Hepatocyte (in vitro differentiated cells): ENCODE results near the gene IGFALS. TPM values are rescaled to one million over a fixed set of nuclear protein-coding genes. Genes with fewer than 3 reads are reported as not detected.

Source experiments
- DNase-seq: peaks from one replicate; pipeline ENCODE4 v3.0.0-alpha.2; 2016; ENCODE audit warnings: low spot score
- H2AFZ ChIP-seq: fragments of 200-600 bp; sonication (generic); 2 replicates; pipeline ENCODE4 v1.6.0; 2016; ENCODE audit warnings: antibody characterized with exemption, mild to moderate bottlenecking
- H3K27ac ChIP-seq: fragments of 200-600 bp; sonication (generic); 2 replicates; pipeline ENCODE4 v1.5.1; 2016; ENCODE audit warnings: mild to moderate bottlenecking
- H3K27me3 ChIP-seq: fragments of 200-600 bp; sonication (generic); 2 replicates; pipeline ENCODE4 v1.6.1; 2016
- H3K36me3 ChIP-seq: fragments of 200-600 bp; sonication (generic); replicated peaks from 2 replicates; pipeline ENCODE4 v1.5.1; 2016; ENCODE audit warnings: low read depth; ENCODE audit not compliant: insufficient read depth
- H3K4me1 ChIP-seq: fragments of 200-600 bp; sonication (generic); 2 replicates; pipeline ENCODE4 v1.5.1; 2016; ENCODE audit warnings: mild to moderate bottlenecking, moderate library complexity; ENCODE audit not compliant: insufficient read depth
- H3K4me2 ChIP-seq: fragments of 200-600 bp; sonication (generic); 2 replicates; pipeline ENCODE4 v1.6.0; 2016
- H3K4me3 ChIP-seq: fragments of 200-600 bp; sonication (generic); 2 replicates; pipeline ENCODE4 v1.5.1; 2016; ENCODE audit warnings: mild to moderate bottlenecking
- H3K79me2 ChIP-seq: fragments of 200-600 bp; sonication (generic); 2 replicates; pipeline ENCODE4 v1.6.0; 2017; ENCODE audit warnings: mild to moderate bottlenecking
- H3K9me2 ChIP-seq: fragments of 200-600 bp; sonication (generic); replicated peaks from 2 replicates; pipeline ENCODE4 v1.6.0; 2017; ENCODE audit warnings: mild to moderate bottlenecking; ENCODE audit not compliant: insufficient read depth
- H3K9me3 ChIP-seq: fragments of 200-600 bp; sonication (generic); 2 replicates; pipeline ENCODE4 v1.5.1; 2016; ENCODE audit warnings: low read depth, mild to moderate bottlenecking
- H4K20me1 ChIP-seq: fragments of 200-600 bp; sonication (generic); 2 replicates; pipeline ENCODE4 v1.6.0; 2016; ENCODE audit warnings: mild to moderate bottlenecking; ENCODE audit not compliant: insufficient read depth, poor library complexity, severe bottlenecking
- CTCF ChIP-seq: fragments of 200-600 bp; sonication (generic); IDR thresholded peaks from 2 replicates; pipeline ENCODE4 v1.5.1; 2016; ENCODE audit warnings: antibody characterized with exemption, mild to moderate bottlenecking; ENCODE audit not compliant: poor library complexity
- EZH2 ChIP-seq: fragments of 200-600 bp; sonication (generic); IDR thresholded peaks from 2 replicates; pipeline ENCODE4 v1.6.1; 2016; ENCODE audit warnings: antibody characterized with exemption, mild to moderate bottlenecking, borderline replicate concordance
- EZH2phosphoT487 ChIP-seq: fragments of 200-600 bp; sonication (generic); IDR thresholded peaks from one replicate; pipeline ENCODE4 v1.6.1; 2018; ENCODE audit warnings: antibody characterized with exemption, mild to moderate bottlenecking, low read depth, moderate library complexity; ENCODE audit not compliant: unreplicated experiment, severe bottlenecking
- WGBS: methylation state at CpG from one replicate; pipeline ENCODE4 v1.1.6; 2016; ENCODE audit warnings: low lambda C conversion rate; ENCODE audit errors: missing lambda C conversion rate; 5-methylcytosine and 5-hydroxymethylcytosine counted together
- polyA plus RNA-seq: library from polyadenylated mRNA; unstranded; fragments of >200 nt; fragmentation: Nextera tagmentation; extraction: Ambion mirVana; gene quantifications from 2 replicates; pipeline ENCODE4 v1.2.1, GENCODE V29; 2016
- total RNA-seq: library from RNA; depleted of rRNA; stranded (reverse); fragments of >200 nt; gene quantifications from 2 replicates; pipeline ENCODE4 v1.2.3, GENCODE V29; 2014

Gene IGFALS
- total and polyA plus RNA-seq, 2 experiments from 2014 or later = 11.2 to 12.6 TPM

- no peaks in the 10 kb centered on the region for H4K20me1 ChIP-seq
Observed at GRCh38 chr16:1743376-1744337, 49.8 kb downstream of the IGFALS start.

DNA sequence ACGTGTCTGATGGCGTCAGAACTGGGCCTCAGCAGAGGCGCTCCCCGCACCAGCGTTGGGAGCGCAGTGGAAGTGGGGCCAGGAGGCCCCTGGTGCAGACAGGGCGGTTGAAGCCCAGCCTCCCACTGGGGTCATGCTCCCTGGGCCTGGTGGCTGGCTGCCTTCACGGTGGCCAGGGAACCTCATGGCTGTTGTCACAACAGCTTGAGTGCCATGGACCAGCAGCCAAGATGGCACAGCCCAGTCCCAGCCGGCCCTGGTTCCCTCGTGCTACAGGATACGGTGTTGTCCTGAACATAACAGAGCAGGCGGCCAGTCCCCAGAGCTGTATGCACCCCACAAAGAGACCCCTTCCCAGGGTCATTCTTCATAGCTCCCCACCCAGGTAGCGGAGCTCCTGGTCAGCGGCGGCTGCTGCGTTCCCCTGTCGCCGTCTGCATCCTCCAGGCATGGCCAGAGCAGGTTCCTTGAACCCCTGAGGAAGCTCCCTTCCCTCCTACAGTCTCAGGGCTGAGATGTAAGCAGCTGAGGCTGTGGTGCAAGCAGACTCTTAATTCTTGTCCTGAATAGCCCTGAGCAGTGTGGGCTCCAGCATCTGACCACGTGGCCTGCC lies 51.8 kb downstream of the IGFALS start:
- H4K20me1 ChIP-seq = no peaks in the 10 kb centered on the region
- no peak for DNase-seq
- no peak overlapping the region for H2AFZ ChIP-seq
- no peak overlapping the region for H3K27ac ChIP-seq
- H3K79me2 ChIP-seq = no peaks in the 10 kb centered on the region
- WGBS = 97% methylated on average over 18 of the region's 19 CpGs
- H3K27me3 ChIP-seq = no peaks in the 10 kb centered on the region
- H3K4me1 ChIP-seq = no peaks in the 10 kb centered on the region
- no peak overlapping the region for H3K4me3 ChIP-seq
- H3K36me3 ChIP-seq = no peaks in the 10 kb centered on the region
- no peaks in the 10 kb centered on the region for H3K9me3 ChIP-seq
- no peaks in the 10 kb centered on the region for H3K9me2 ChIP-seq
- TF ChIP-seq EZH2phosphoT487 (no peak), EZH2 (no peak), CTCF (no peak)
- no peak overlapping the region for H3K4me2 ChIP-seq

More at GRCh38 chr16:1743376-1744337, 49.8 kb downstream of the IGFALS start:
- no peaks in the 10 kb centered on the region for H3K36me3 ChIP-seq
- DNase-seq = no peak
- no peak overlapping the region for H3K4me2 ChIP-seq
- no peaks in the 10 kb centered on the region for H3K4me1 ChIP-seq
- no peaks in the 10 kb centered on the region for H3K27me3 ChIP-seq
- H3K9me2 ChIP-seq = no peaks in the 10 kb centered on the region
- 92% methylated on average over 29 of the region's 32 CpGs for WGBS
- H2AFZ ChIP-seq = no peak overlapping the region
- no peak overlapping the region for H3K4me3 ChIP-seq
- H3K9me3 ChIP-seq = no peaks in the 10 kb centered on the region
- no peaks in the 10 kb centered on the region for H3K79me2 ChIP-seq
- TF ChIP-seq EZH2 (no peak), EZH2phosphoT487 (no peak), CTCF (no peak)
- H3K27ac ChIP-seq = no peak overlapping the region

DNA sequence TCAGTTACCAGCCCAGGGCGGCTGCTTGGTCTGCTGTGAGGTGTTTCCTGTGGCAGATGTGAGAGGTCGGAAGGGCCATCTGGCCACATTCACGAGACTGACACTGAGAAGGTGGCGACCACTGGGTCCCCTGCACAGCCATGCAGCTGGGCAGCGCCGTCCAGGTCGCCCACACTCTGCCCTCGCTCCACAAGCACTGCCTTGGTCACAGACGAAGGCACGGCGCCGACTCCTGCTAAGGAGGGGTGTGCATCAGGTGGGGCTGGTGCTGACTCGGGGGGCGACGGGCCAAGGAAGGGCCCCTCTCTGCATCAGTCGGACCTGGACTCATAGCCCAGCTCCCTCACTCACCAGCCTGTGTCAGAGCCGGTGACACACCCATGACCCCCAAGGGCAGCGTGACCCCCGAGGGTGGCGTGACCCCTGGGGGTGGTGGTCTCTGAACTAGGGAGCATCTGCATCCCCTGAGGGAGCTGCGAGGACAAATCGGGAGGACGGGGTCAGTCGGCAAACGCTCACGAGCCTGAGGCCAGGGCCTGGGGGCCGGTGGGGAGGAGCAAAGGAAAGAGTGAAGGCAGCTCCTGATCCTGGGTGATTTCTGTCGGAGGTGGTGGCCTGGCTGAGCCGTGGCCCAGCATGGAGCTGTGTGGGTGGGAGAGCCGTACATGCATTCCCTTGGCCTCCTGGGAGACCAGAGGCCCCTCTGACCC lies 52.6 kb downstream of the IGFALS start:
- Histone ChIP-seq H3K27me3 (no peaks in the 10 kb centered on the region), H3K79me2 (no peaks in the 10 kb centered on the region), H3K4me2 (no peak overlapping the region), H4K20me1 (no peaks in the 10 kb centered on the region), H3K36me3 (no peaks in the 10 kb centered on the region), H3K27ac (no peak overlapping the region), H3K9me2 (no peaks in the 10 kb centered on the region), H2AFZ (no peak overlapping the region), H3K4me3 (no peak overlapping the region), H3K4me1 (no peaks in the 10 kb centered on the region), H3K9me3 (no peaks in the 10 kb centered on the region)
- DNase-seq = no peak
- WGBS = 96% methylated on average over 30 of the region's 30 CpGs
- no peak for TF ChIP-seq EZH2phosphoT487
- TF ChIP-seq CTCF = no peak
- TF ChIP-seq EZH2 = no peak

Other genes starting within 250 kb of the IGFALS start
- gene IFT140, start 181.6 kb downstream of the IGFALS start, total RNA-seq = 18.8 and 21.5 TPM in 2 replicates
- 18.5 and 22.9 TPM in 2 replicates for gene IFT140, start 181.6 kb downstream of the IGFALS start, polyA plus RNA-seq
- 7.0 and 8.2 TPM in 2 replicates for gene CRAMP1, start 181.3 kb downstream of the IGFALS start, total RNA-seq
- gene CRAMP1, start 181.3 kb downstream of the IGFALS start, polyA plus RNA-seq = 6.7 and 9.9 TPM in 2 replicates
- 52.0 and 56.1 TPM in 2 replicates for gene JPT2, start 115.4 kb downstream of the IGFALS start, total RNA-seq
- 7.8 and 9.2 TPM in 2 replicates for gene JPT2, start 115.4 kb downstream of the IGFALS start, polyA plus RNA-seq
- gene MAPK8IP3, start 87.5 kb downstream of the IGFALS start, total RNA-seq = 25.4 and 42.3 TPM in 2 replicates
- 44.9 and 71.9 TPM in 2 replicates for gene MAPK8IP3, start 87.5 kb downstream of the IGFALS start, polyA plus RNA-seq
- 34.8 and 51.7 TPM in 2 replicates for gene NME3, start 22.2 kb downstream of the IGFALS start, total RNA-seq
- 86.6 and 104 TPM in 2 replicates for gene NME3, start 22.2 kb downstream of the IGFALS start, polyA plus RNA-seq
- 12.0 and 17.7 TPM in 2 replicates for gene EME2, start 20.9 kb downstream of the IGFALS start, total RNA-seq
- 20.8 and 28.2 TPM in 2 replicates for gene EME2, start 20.9 kb downstream of the IGFALS start, polyA plus RNA-seq
- gene MRPS34, start 20.6 kb downstream of the IGFALS start, total RNA-seq = 115 and 116 TPM in 2 replicates
- 155 TPM in 2 replicates for gene MRPS34, start 20.6 kb downstream of the IGFALS start, polyA plus RNA-seq
- gene SPSB3, start 11.1 kb downstream of the IGFALS start, total RNA-seq = 34.4 and 38.8 TPM in 2 replicates
- 64.6 and 76.4 TPM in 2 replicates for gene SPSB3, start 11.1 kb downstream of the IGFALS start, polyA plus RNA-seq
- gene NUBP2, start 10.7 kb downstream of the IGFALS start, total RNA-seq = 72.7 and 85.4 TPM in 2 replicates
- gene NUBP2, start 10.7 kb downstream of the IGFALS start, polyA plus RNA-seq = 92.9 and 101 TPM in 2 replicates
- gene HAGH, start 33.1 kb upstream of the IGFALS start, total RNA-seq = 55.6 and 69.3 TPM in 2 replicates
- gene HAGH, start 33.1 kb upstream of the IGFALS start, polyA plus RNA-seq = 91.7 and 113 TPM in 2 replicates
- gene FAHD1, start 33.5 kb upstream of the IGFALS start, total RNA-seq = 80.6 and 101 TPM in 2 replicates
- gene FAHD1, start 33.5 kb upstream of the IGFALS start, polyA plus RNA-seq = 59.4 and 76.6 TPM in 2 replicates
- 0.60 TPM in 1 of 2 replicates, not detected in the other for gene MEIOB, start 78.5 kb upstream of the IGFALS start, total RNA-seq
- 0.28 TPM in 1 of 2 replicates, not detected in the other for gene MEIOB, start 78.5 kb upstream of the IGFALS start, polyA plus RNA-seq
- gene HS3ST6, start 124.7 kb upstream of the IGFALS start, total RNA-seq = not detected in 2 replicates
- gene HS3ST6, start 124.7 kb upstream of the IGFALS start, polyA plus RNA-seq = 0.41 and 0.63 TPM in 2 replicates
- 31.3 and 43.4 TPM in 2 replicates for gene MSRB1, start 149.5 kb upstream of the IGFALS start, total RNA-seq
- 48.7 and 62.4 TPM in 2 replicates for gene MSRB1, start 149.5 kb upstream of the IGFALS start, polyA plus RNA-seq
- gene RPL3L, start 161.0 kb upstream of the IGFALS start, total RNA-seq = not detected in 2 replicates
- 0.08 TPM in 1 of 2 replicates, not detected in the other for gene RPL3L, start 161.0 kb upstream of the IGFALS start, polyA plus RNA-seq
- gene NDUFB10, start 165.8 kb upstream of the IGFALS start, total RNA-seq = 162 and 234 TPM in 2 replicates
- gene NDUFB10, start 165.8 kb upstream of the IGFALS start, polyA plus RNA-seq = 244 and 251 TPM in 2 replicates
- gene RPS2, start 171.1 kb upstream of the IGFALS start, total RNA-seq = 1,991 and 2,285 TPM in 2 replicates
- 1,449 and 1,663 TPM in 2 replicates for gene RPS2, start 171.1 kb upstream of the IGFALS start, polyA plus RNA-seq
- gene RNF151, start 173.2 kb upstream of the IGFALS start, total RNA-seq = not detected in 2 replicates
- gene RNF151, start 173.2 kb upstream of the IGFALS start, polyA plus RNA-seq = not detected in 2 replicates
- gene TBL3, start 178.3 kb upstream of the IGFALS start, total RNA-seq = 19.9 and 24.2 TPM in 2 replicates
- 48.5 and 56.3 TPM in 2 replicates for gene TBL3, start 178.3 kb upstream of the IGFALS start, polyA plus RNA-seq
- 2.3 and 5.1 TPM in 2 replicates for gene NOXO1, start 187.8 kb upstream of the IGFALS start, total RNA-seq
- 5.4 and 6.0 TPM in 2 replicates for gene NOXO1, start 187.8 kb upstream of the IGFALS start, polyA plus RNA-seq
- 34.0 and 34.9 TPM in 2 replicates for gene GFER, start 190.5 kb upstream of the IGFALS start, total RNA-seq
- 44.0 and 56.8 TPM in 2 replicates for gene GFER, start 190.5 kb upstream of the IGFALS start, polyA plus RNA-seq
- 1.4 and 2.2 TPM in 2 replicates for gene SYNGR3, start 196.3 kb upstream of the IGFALS start, total RNA-seq
- 1.5 and 2.5 TPM in 2 replicates for gene SYNGR3, start 196.3 kb upstream of the IGFALS start, polyA plus RNA-seq
- 22.8 and 42.6 TPM in 2 replicates for gene ZNF598, start 216.1 kb upstream of the IGFALS start, total RNA-seq
- gene ZNF598, start 216.1 kb upstream of the IGFALS start, polyA plus RNA-seq = 29.5 and 36.8 TPM in 2 replicates
- 2.7 and 4.1 TPM in 2 replicates for gene NPW, start 226.1 kb upstream of the IGFALS start, total RNA-seq
- gene NPW, start 226.1 kb upstream of the IGFALS start, polyA plus RNA-seq = 45.2 and 57.6 TPM in 2 replicates
- gene NHERF2, start 233.2 kb upstream of the IGFALS start, total RNA-seq = 25.9 and 29.6 TPM in 2 replicates
- gene NHERF2, start 233.2 kb upstream of the IGFALS start, polyA plus RNA-seq = 37.7 and 43.8 TPM in 2 replicates